VCaP (cell line): ENCODE measurements around the gene BEND6.
A peak's percentile ranks its signal among the peaks of the same experiment; 100 is the strongest.

Experiments used
- H3K27ac ChIP-seq: fragments of 450-650 bp; 2 replicates; pipeline ENCODE4 v1.5.1; 2017
- CTCF ChIP-seq: fragments of 450-650 bp; conservative IDR thresholded peaks from 2 replicates; pipeline ENCODE4 v1.5.1; 2017; ENCODE audit warnings: mild to moderate bottlenecking, moderate library complexity

BEND6 gene

GRCh38 chr6:56955171-56956155, 556 bp downstream of the BEND6 start:
- peak overlapping the region; percentile 80 for H3K27ac ChIP-seq
- peak; percentile 90 for TF ChIP-seq CTCF

- H3K27ac ChIP-seq: no peak overlapping the region
- TF ChIP-seq CTCF: no peak
Observed at GRCh38 chr6:56956491-56956890, 1.6 kb downstream of the BEND6 start.

GRCh38 chr6:56957856-56958255, 2.9 kb downstream of the BEND6 start:
- no peak for TF ChIP-seq CTCF
- H3K27ac ChIP-seq: no peak overlapping the region

- H3K27ac ChIP-seq: no peak overlapping the region
- TF ChIP-seq CTCF: no peak
Observed at GRCh38 chr6:56958481-56958880, 3.6 kb downstream of the BEND6 start.

GRCh38 chr6:56959094-56959493, 4.2 kb downstream of the BEND6 start:
- TF ChIP-seq CTCF: no peak
- no peak overlapping the region for H3K27ac ChIP-seq

- TF ChIP-seq CTCF: no peak
- no peak overlapping the region for H3K27ac ChIP-seq
Observed at GRCh38 chr6:56959938-56960337, 5.0 kb downstream of the BEND6 start.

- peak; percentile 47 for TF ChIP-seq CTCF
- H3K27ac ChIP-seq: no peak overlapping the region
Observed at GRCh38 chr6:56961151-56961550, 6.2 kb downstream of the BEND6 start.
